SIG-M5 treated with dmso at 0.1 percent for 504 hours (cell line): Measurements from ENCODE around the gene LY6G6F.

Experiments used
- DNase-seq: peaks from one replicate; lab custom pipeline; 2025; ENCODE audit not compliant: unreplicated experiment; lab: John Stamatoyannopoulos, UW

The LY6G6F gene

DNA sequence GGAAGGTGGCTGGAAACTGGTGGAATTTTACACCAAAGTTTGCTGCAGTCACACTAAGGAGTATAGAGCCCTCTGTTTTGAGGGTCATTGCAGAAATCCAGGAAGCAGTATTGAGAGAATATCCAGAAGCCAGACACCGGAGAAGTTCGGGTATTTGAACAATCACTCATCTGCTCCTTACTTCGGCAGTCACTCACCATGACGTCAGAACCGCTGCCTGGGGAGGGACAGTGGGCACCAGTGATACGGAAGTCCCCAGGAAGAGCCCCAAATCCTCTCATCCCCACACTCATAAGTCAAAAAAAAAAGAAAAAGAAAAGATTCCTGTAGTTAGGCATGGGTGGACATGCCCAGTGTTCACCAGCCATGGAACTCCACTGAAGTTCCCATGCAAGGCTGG lies 29.8 kb upstream of the LY6G6F start:
- DNase-seq = no peak

DNA sequence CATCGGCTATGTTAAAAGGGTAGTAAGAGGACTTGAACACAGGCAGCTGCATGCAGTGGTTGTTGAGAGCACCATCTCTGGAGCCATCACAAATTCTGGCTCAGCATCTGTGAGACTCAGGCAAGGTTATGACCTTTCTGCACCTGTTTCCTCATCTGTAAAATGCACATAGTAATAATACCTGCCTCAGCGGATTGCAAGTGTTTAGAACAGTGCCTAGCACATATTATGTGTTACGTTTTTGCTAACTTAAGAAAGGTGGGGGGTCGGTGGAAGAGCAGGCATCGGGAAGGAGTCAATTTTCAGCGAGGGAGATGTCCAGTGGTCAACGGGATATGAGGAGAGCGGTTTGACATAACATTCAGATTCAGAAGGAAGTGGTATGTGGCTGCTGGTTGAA lies 28.7 kb upstream of the LY6G6F start:
- no peak for DNase-seq

GRCh38 chr6:31680226-31681134 lies 26.2 kb upstream of the LY6G6F start, which contains the start of gene LY6G5C:
LY6G5C (minus strand) TSS chr6:31681067; CDS start chr6:31680373, 694 bp downstream.
- peak; percentile 62 for DNase-seq

DNA sequence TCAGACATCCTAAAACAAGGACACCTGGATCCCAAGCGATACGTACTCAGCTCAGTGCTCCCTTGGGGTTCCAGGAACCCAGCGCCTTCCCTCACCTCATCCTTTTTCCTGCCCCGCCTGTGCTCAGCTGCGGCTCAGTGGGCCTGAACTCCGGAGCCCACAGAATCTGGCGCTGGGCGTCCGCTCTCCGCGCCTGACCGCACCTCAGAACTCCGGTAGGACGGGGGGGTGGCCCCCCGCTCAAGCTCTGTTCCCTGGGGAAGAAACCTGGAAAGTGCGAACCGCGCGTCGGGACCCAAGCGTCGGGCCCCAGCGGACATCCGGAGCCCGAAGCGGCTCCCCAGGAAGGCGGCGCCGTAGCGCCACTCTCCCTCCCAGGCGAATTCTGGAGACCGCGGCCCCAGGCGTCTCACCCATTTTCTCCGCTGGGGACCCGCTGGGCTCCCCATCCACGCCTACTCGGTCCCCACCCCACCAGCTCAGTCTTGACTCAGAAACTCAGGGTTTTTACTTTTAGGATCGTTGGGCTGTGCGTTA lies 25.5 kb upstream of the LY6G6F start:
- DNase-seq = no peak

- DNase-seq = no peak
Measured at GRCh38 chr6:31683591-31683990, 23.1 kb upstream of the LY6G6F start.

DNA sequence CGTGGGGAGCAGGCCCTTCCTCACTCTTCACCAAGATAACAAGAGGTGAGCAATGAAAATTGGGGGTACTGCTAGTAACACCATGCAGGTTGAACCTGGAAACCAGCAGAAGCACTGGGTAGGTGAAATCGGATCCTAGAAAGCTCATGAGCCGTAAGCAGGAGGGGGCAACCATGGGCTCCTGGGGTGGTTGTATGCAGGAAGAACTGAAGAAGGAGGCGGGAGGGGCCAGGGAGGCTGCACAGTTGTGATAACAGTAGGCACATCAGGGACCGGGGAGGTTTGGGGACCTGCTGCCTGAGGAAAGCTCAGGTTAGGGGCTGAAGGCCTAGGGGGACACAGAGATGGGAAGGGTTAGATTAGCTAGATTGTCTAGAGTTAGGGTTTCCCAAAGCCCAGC lies 20.2 kb upstream of the LY6G6F start:
- no peak for DNase-seq

DNA sequence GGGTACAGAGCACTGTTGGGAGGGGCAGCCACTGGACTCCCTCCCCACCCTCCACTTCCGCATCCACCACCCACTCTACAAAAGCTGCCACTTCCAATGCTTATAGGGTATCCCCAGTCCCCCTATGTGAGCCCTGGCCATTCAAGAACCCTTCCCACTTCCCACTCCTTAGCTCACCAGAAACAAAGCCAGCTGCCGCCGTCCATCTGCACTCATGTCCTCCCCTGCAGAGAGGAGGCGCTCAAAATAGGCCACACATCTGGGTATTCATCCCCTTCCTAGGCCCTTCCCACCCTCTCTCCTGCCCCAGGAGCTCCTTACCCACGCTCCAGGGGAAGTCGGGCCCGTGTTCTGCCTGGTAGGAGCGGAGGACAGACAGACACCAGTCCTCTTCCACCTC lies 19.3 kb upstream of the LY6G6F start:
- DNase-seq = no peak

DNA sequence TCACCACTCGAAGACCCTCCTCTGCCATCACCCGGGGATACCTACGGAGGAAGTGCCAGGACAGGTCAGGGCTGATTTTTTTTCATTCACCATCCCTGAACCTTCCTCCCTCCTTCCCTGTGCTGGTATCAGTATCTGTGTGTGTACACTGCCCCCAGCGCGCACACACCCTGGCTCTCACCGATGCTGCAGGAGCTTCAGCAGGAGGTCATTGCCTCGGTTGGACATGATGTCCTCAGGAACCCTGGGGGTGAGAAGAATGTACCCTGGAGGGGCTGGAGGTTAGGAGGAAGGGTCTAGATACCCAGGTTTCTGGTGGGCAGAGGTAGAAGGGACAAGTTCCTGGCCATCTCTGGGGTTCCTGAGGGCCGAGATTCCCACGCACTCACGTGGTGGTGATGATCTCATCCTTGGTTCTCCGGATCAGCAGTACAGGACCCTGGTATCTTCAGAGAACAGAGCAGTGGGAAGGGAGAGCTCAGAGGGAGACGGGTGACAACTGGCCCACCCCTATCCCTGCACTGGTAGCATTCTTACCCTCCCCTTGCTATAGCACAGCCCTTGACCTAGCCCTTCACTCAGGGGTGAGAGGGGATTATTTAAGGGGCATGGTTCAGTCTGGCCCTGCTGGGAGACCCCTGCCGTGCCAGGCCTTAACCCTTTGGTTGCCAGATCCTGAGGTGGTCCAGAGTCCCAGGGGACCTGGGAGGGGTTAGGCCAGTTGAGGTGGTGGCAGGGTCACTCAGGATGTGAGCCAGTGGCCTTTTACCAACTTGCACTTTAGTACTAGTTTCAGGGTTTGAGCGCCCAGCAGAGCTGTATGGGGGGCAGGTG lies 18.6 kb upstream of the LY6G6F start:
- DNase-seq = no peak

DNA sequence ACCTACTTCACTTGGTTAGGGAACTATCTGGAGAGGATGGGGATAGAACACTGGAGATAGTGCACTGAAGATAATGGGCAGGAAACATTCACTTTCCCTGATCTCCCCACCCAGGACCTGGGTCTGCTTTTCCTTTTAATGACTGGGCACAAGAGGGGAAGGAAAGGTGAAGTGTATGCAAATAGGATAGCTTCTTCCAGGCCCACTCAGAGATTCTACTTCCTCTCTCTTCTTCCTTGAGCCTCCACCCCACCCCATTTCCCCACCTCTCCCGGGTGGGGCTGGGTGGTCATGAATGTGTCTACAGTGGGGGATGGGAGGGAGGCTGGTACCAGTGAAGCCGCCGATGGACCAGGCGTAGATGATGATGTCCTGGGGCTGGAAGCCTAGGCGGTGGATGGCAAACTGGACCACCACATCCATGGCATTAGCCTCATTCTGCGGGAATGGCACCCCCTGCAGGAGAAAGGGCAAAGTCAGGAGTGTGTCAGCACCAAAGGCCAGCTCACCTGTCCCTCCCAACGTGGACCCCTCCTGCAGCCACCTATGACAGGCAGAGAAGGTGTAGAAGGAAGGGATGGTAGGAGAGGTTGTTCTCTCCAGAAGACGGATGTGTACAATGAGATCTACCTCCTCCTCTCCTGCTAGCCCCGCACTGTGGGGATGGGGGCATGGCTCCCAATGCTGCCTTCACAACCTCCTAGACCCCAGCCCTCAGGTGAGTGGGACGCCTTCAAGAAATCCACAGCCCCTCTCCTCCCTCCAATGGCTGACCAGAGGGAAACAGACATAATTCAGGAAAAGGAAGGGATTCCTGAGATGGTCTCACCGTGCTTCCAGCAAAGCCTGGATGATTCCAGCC lies 17.2 kb upstream of the LY6G6F start:
- no peak for DNase-seq

DNA sequence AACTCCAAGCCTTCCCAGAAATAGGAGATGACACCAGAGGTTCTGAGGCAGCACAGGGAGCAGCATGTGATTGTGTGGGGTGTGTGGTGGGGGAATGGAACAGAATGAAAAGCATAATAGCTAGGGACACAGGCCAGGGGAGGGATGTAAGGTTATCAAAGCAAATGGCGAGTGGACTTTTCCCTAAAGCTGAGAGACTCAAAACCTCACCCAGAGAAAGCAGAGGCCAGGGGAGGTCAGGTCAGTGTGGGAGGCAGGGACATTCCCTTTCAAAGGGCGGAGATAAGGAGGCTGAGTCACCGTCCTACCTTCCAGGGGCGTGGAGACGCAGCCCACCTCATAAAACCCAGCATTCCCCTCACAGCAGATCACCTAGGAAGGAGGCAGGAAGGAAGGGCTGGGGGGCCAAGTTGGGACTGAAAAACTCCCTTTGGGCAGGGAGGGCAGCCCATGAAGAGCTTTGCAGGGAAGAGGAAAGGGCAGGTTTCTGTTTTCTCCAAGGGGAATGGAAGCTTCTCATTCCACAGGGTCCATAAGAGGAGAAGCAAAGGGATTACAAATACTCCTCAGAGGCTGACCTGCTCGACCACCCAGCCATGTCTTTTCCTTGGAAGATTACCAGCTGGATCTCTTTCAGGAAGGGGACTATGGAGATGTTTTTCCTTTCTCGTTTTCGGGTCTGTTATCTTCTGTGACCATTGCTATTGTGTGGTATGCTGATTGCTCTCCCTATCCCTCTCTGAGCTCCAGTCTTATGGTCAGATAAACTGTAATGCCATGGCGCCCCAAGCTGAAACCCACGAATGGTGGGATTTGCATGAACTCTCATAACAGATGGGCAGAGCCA lies 16.2 kb upstream of the LY6G6F start:
- DNase-seq = no peak

- DNase-seq = no peak
Measured at GRCh38 chr6:31691078-31691463, 15.6 kb upstream of the LY6G6F start.

- no peak for DNase-seq
Measured at GRCh38 chr6:31691564-31692108, 15.0 kb upstream of the LY6G6F start.

DNA sequence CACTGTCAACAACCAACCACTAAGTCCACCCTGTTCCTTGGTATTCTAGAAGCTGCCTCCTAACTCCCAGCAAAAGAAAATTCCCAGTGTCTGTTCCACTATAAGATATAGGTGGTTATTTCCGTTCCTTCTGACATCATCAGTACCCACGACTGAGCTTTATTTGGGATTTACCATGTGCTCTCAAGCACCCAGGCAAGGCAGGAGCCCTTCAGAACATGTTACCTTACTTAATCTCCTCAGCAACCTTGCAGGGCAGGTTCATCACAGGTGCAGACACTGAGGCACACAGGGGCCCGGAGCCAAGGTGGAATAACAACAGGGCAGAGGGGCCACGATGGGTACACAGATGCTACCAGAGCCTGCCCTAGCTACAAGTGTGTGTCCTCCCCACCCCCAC lies 14.3 kb upstream of the LY6G6F start:
- no peak for DNase-seq

GRCh38 chr6:31692886-31693285 lies 13.8 kb upstream of the LY6G6F start:
- no peak for DNase-seq

DNA sequence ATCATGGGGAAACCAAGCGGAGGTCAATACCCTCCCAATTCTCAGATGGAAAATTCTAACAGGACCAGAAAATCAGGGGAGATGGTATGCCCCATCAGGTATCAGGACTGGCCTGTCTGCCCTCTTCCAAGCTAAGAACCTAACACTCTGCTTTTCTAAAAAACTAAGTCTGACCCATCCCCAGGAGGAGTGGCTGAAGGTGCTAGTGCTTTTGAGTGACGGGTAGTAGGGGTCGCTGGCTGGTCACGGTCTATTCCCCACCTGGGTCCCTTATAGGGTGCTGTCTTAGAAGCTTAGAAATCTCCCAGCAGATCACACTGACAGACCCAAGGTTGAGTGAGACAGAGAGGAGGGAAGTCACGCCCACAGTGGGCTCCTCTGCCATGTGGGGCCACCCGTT lies 13.1 kb upstream of the LY6G6F start:
- DNase-seq = no peak

DNA sequence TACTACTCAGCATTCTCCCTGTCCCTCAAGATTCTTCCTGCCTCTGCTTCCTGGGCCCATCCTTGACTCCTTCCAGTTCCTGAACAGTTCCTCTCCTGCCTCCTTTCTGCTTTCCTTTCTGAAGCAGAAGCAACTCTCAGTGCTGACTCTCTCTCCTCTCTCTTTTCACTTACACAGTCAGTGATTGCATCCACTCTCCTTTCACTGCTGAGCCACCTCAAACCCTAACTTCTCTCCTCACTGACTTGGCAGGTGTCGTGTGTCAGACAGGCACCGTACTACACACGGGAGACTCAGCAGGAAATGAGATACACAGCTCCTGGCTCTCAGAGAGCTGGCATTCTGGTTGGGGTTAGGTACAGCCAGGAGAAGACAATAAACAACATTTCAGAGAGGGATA lies 9.1 kb upstream of the LY6G6F start:
- no peak for DNase-seq

- no peak for DNase-seq
Measured at GRCh38 chr6:31700740-31701401, 5.8 kb upstream of the LY6G6F start.

DNA sequence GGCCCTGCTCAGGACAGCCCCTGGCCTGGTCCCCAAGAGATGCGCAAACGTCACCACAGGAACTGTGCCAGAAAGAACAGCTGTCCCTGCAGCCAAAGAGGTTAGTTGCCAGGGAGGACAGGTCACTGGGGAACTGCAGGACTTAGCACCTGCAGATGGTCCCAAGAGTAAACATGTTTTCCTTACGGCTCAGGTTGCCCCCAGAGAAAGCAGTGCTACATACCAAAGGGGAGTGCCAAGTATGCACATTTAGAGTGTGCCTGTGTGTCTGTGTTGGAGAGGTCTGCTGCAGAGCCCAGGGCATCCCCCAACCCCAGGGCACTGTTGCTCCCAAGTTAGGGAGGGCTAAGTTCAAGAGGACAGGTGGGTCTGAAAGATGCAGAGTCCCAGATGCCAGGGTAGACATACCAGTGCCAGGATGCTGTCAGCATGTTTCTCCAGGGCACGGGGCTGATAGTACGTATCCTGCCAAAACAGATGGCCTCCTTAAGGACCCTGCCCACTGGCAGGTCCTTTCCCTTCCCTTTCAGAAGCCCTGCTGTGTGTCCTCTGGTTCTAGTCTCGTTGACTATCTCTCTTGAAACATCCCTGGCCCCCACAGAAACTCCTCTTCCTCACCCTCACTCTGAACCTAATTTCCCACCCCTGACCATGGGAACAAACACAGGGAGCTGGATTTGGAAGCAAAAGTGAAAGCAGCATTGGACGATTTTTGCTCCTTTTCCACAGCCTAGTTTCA lies 4.8 kb upstream of the LY6G6F start:
- DNase-seq = no peak
